Smooth muscle cell (in vitro differentiated cells): ENCODE measurements around the gene CASKIN2. TPM values are rescaled to one million over a fixed set of nuclear protein-coding genes. Genes with fewer than 3 reads are reported as not detected.

Experiments
- DNase-seq: peaks from one replicate; lab custom pipeline; 2025; ENCODE audit not compliant: unreplicated experiment; lab: John Stamatoyannopoulos, UW
- H2AFZ ChIP-seq: fragments of 200-600 bp; sonication (generic); 2 replicates; pipeline ENCODE4 v1.6.0; 2016; ENCODE audit warnings: antibody characterized with exemption, low read depth, mild to moderate bottlenecking
- H3F3A ChIP-seq: fragments of 200-600 bp; sonication (generic); 2 replicates; pipeline ENCODE4 v1.6.0; 2017; ENCODE audit warnings: antibody characterized with exemption, low read depth
- H3K27ac ChIP-seq: fragments of 200-600 bp; sonication (generic); 2 replicates; pipeline ENCODE4 v1.5.1; 2016; ENCODE audit warnings: low read depth, mild to moderate bottlenecking
- H3K27me3 ChIP-seq: fragments of 200-600 bp; sonication (generic); 2 replicates; pipeline ENCODE4 v1.6.1; 2016; ENCODE audit warnings: low read depth, mild to moderate bottlenecking
- H3K36me3 ChIP-seq: fragments of 200-600 bp; sonication (generic); 2 replicates; pipeline ENCODE4 v1.5.1; 2016; ENCODE audit warnings: low read depth
- H3K4me1 ChIP-seq: fragments of 200-600 bp; sonication (generic); 2 replicates; pipeline ENCODE4 v1.5.1; 2016; ENCODE audit warnings: low read depth
- H3K4me2 ChIP-seq: fragments of 200-600 bp; sonication (generic); 2 replicates; pipeline ENCODE4 v1.6.0; 2016; ENCODE audit warnings: mild to moderate bottlenecking
- H3K4me3 ChIP-seq: fragments of 200-600 bp; sonication (generic); 2 replicates; pipeline ENCODE4 v1.5.1; 2016; ENCODE audit warnings: mild to moderate bottlenecking
- H3K79me2 ChIP-seq: fragments of 200-600 bp; sonication (generic); 2 replicates; pipeline ENCODE4 v1.6.0; 2016; ENCODE audit warnings: low read depth, mild to moderate bottlenecking
- H3K9ac ChIP-seq: fragments of 200-600 bp; sonication (generic); 2 replicates; pipeline ENCODE4 v1.6.0; 2016; ENCODE audit warnings: low read depth
- H3K9me3 ChIP-seq: fragments of 200-600 bp; sonication (generic); replicated peaks from 2 replicates; pipeline ENCODE4 v1.5.1; 2016; ENCODE audit warnings: low read depth
- H4K20me1 ChIP-seq: fragments of 200-600 bp; sonication (generic); 2 replicates; pipeline ENCODE4 v1.6.0; 2016; ENCODE audit warnings: low read depth
- CTCF ChIP-seq: fragments of 200-600 bp; sonication (generic); IDR thresholded peaks from 2 replicates; pipeline ENCODE4 v1.5.1; 2017; ENCODE audit warnings: borderline replicate concordance, mild to moderate bottlenecking, antibody characterized with exemption; ENCODE audit not compliant: insufficient read depth, poor library complexity, severe bottlenecking
- WGBS: methylation state at CpG from one replicate; pipeline ENCODE4 v1.1.7; 2016; ENCODE audit warnings: low lambda C conversion rate; 5-methylcytosine and 5-hydroxymethylcytosine counted together
- polyA plus RNA-seq: library from polyadenylated mRNA; unstranded; fragments of >200 nt; fragmentation: Nextera tagmentation; extraction: Ambion mirVana; gene quantifications from 2 replicates; pipeline ENCODE4 v1.2.1, GENCODE V29; 2016
- total RNA-seq: library from RNA; depleted of rRNA; stranded (reverse); fragments of >200 nt; gene quantifications from 2 replicates; pipeline ENCODE4 v1.2.3, GENCODE V29; 2014

CASKIN2 gene
- total and polyA plus RNA-seq, 2 experiments from 2014 or later, result 2.6 to 8.0 TPM

GRCh38 chr17:75514299-75514918 lies 928 bp downstream of the CASKIN2 start:
- Histone ChIP-seq H3K4me1 (peaks cover 18% of the 10 kb centered on the region), H3K4me2 (peak overlapping the region; percentile 99), H3K79me2 (peaks cover 15% of the 10 kb centered on the region), H3F3A (no peaks in the 10 kb centered on the region), H3K27me3 (no peaks in the 10 kb centered on the region), H4K20me1 (peaks cover 53% of the 10 kb centered on the region), H3K36me3 (no peaks in the 10 kb centered on the region), H2AFZ (peak overlapping the region; percentile 42), H3K9ac (peak overlapping the region; percentile 69), H3K27ac (no peak overlapping the region), H3K9me3 (no peaks in the 10 kb centered on the region), H3K4me3 (peak overlapping the region; percentile 94)
- TF ChIP-seq CTCF, result no peak
- WGBS, result 10% methylated on average over 9 of the region's 15 CpGs
- DNase-seq, result no peak

GRCh38 chr17:75513641-75514000 lies 1.7 kb downstream of the CASKIN2 start:
- Histone ChIP-seq H3K27me3 (no peaks in the 10 kb centered on the region), H4K20me1 (peaks cover 61% of the 10 kb centered on the region), H3F3A (no peaks in the 10 kb centered on the region), H3K36me3 (no peaks in the 10 kb centered on the region), H3K4me2 (no peak overlapping the region), H3K27ac (no peak overlapping the region), H3K9ac (no peak overlapping the region), H3K79me2 (peaks cover 15% of the 10 kb centered on the region), H3K9me3 (no peaks in the 10 kb centered on the region), H3K4me1 (peaks cover 18% of the 10 kb centered on the region), H3K4me3 (no peak overlapping the region), H2AFZ (no peak overlapping the region)
- no peak for TF ChIP-seq CTCF
- DNase-seq, result no peak
- 96% methylated on average over 17 of the region's 17 CpGs for WGBS

- no peaks in the 10 kb centered on the region for H3K27me3 ChIP-seq
- H3K9me3 ChIP-seq, result no peaks in the 10 kb centered on the region
- H3K36me3 ChIP-seq, result no peaks in the 10 kb centered on the region
- 62% methylated on average over 10 of the region's 10 CpGs for WGBS
- no peak overlapping the region for H2AFZ ChIP-seq
- no peak overlapping the region for H3K4me3 ChIP-seq
- no peak for DNase-seq
- H3K4me1 ChIP-seq, result peaks cover 18% of the 10 kb centered on the region
- H3K4me2 ChIP-seq, result no peak overlapping the region
- peaks cover 67% of the 10 kb centered on the region for H4K20me1 ChIP-seq
- peaks cover 15% of the 10 kb centered on the region for H3K79me2 ChIP-seq
- H3K9ac ChIP-seq, result no peak overlapping the region
- no peak for TF ChIP-seq CTCF
- no peaks in the 10 kb centered on the region for H3F3A ChIP-seq
- H3K27ac ChIP-seq, result no peak overlapping the region
Measured at GRCh38 chr17:75512926-75513640, 2.3 kb downstream of the CASKIN2 start.
